Erythroblast (primary cell): ENCODE data around the gene PRTG.
A peak's percentile ranks its signal among the peaks of the same experiment; 100 is the strongest.
"Not testable (repeated sequence)": the region's sequence is repeated elsewhere in the genome, so short reads cannot be mapped to it uniquely, and the experiment has no call there.

Source experiments
- DNase-seq, 2 experiments: peaks; one replicate each; lab custom pipeline; 2025; lab: John Stamatoyannopoulos, UW
- GATA1 ChIP-seq: IDR thresholded peaks from 2 replicates; pipeline ENCODE4 v1.6.1; 2011; ENCODE audit warnings: low read depth, mild to moderate bottlenecking, control low read depth, low read length, moderate library complexity
- POLR2A ChIP-seq: IDR thresholded peaks from 2 replicates; pipeline ENCODE4 v1.6.1; 2011; ENCODE audit warnings: mild to moderate bottlenecking, low read length

The PRTG gene, protein sequence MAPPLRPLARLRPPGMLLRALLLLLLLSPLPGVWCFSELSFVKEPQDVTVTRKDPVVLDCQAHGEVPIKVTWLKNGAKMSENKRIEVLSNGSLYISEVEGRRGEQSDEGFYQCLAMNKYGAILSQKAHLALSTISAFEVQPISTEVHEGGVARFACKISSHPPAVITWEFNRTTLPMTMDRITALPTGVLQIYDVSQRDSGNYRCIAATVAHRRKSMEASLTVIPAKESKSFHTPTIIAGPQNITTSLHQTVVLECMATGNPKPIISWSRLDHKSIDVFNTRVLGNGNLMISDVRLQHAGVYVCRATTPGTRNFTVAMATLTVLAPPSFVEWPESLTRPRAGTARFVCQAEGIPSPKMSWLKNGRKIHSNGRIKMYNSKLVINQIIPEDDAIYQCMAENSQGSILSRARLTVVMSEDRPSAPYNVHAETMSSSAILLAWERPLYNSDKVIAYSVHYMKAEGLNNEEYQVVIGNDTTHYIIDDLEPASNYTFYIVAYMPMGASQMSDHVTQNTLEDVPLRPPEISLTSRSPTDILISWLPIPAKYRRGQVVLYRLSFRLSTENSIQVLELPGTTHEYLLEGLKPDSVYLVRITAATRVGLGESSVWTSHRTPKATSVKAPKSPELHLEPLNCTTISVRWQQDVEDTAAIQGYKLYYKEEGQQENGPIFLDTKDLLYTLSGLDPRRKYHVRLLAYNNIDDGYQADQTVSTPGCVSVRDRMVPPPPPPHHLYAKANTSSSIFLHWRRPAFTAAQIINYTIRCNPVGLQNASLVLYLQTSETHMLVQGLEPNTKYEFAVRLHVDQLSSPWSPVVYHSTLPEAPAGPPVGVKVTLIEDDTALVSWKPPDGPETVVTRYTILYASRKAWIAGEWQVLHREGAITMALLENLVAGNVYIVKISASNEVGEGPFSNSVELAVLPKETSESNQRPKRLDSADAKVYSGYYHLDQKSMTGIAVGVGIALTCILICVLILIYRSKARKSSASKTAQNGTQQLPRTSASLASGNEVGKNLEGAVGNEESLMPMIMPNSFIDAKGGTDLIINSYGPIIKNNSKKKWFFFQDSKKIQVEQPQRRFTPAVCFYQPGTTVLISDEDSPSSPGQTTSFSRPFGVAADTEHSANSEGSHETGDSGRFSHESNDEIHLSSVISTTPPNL

DNA sequence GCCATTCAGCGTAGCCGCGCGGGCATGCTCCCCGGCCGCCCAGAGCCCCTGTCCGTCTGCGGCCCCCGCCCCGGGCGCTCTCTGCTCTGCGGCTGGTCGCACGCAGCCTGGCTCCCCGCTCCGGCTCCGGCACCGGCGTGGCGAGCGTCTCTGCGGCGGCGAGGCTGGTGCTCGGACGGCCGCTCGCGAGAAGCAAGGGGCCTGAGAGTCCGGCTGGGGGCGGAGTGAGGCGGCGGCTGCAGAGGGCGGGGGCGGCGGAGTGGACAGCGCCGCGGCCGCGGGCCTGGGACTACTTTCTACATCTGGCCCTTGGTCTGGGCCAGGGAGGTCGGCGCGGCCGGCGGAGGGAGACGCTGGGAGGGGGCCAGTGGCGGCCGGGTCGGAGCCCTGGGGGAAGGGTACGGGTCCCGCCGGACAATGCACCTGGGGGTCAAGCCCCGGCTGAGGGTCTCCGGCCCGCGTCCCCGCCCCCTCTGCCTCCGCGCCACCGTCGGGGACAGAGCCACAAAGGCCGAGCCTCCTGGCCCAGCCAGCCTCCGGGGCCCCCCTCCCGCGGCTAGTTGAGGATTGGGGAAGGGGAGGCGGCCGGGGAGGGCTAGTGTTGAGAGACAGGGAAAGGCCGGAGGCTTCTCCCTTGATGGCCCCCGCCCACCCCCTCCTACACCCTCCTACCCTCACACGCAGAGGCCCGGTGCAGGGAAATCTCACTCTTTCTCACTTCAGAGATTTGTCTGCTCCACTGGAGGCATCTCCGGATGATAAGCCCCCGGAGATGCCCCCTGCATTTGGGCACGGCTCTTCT, at the start of gene PRTG:
Gene PRTG, minus strand, starts transcription at position 226 of the 802 bp plus-strand sequence. Its CDS starts 221 bp downstream, at position 5.
- DNase-seq = peak; percentile 35 to 59
- TF ChIP-seq POLR2A (no peak), GATA1 (no peak)

DNA sequence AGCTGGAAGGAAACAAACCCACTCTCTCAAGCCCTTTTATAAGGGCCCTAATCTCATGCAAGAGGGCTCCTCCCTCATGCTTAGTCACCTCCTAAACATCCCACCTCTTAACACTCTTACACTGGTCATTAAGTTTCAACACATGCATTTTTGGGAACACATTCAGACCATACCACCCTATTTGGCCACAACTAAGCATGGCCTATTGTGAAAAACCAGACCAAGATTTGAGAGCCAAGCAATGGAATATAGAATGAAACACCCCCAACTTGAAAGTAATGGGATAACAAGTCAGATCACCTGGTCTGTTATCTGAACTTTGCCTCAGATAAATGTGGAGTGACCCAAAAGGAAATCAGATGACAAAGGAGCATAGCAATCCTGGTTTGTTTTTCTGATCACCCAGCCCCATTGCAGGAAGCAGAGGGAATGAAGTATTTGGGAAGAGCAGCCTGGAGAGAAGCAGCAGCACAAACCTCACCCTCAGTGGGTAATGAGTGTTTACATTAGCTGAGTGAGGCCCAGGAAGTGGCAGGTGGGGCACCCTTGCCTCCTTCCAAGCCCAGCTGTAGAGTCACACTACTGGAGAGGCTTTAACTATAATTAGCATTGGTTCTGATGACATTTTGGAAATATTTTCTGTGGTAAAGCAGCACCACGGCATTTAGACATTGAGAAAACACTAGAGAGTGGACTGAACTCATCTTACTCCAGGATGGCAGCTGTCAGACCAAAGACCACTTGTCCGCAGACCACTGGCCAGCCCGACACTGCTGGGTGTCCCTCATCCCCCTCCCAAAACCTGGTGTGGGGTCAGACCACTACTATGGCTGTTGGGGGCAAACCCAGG, 48.8 kb upstream of the PRTG start:
- DNase-seq = no peak

DNA sequence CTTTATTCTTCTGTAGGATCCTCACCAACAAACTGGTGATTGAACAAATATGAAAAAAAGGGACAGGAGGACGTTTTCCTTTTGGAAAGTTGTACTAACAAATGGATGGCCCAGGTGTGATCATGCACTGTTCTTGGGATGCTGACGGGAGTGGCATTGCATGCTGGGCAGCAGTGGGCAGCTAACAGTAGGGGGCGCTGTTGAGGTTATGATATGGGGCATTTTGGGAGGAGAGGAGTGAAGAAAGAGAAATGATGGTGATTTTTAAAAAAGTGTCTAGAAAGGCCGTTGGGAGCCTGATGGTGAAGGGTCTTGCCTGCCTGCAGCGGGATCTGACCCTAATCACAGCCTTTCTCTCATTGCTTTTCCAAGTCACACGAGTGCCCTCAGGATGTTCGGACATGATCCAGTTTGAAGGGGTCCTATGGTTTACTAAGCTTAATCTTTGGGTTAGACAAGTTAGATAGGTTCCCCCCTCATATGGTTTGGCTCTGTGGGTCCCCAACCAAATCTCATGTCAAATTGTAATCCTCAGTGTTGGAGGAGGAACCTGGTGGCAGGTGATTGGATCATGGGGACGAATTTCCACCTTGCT, 46.2 kb upstream of the PRTG start:
- DNase-seq = peak; percentile 48 to 70
- TF ChIP-seq POLR2A (no peak), GATA1 (no peak)

More for the DNA sequence above, 48.8 kb upstream of the PRTG start:
- no peak for TF ChIP-seq POLR2A
- TF ChIP-seq GATA1 = no peak

DNA sequence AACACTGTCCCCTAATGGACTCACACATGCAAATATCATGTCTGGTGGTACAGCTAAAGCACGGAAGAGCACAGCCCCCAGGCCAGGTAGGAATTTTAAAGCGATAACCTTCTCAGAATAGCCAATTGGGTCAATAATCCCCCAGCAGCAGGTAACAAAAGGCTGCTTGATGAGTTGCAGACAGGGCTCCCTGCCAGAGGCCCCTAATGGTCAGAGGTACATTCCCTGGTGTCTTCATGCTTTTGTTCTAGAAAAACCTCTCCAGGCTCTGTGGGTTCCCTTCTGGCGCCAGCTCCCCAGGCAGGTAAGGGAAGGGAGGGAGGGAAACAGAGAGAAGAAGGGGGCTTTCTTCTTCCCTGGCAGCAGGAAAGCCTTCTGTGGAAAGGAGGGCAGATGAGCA, 43.4 kb upstream of the PRTG start:
- TF ChIP-seq POLR2A = no peak
- no peak for TF ChIP-seq GATA1
- no peak for DNase-seq

DNA sequence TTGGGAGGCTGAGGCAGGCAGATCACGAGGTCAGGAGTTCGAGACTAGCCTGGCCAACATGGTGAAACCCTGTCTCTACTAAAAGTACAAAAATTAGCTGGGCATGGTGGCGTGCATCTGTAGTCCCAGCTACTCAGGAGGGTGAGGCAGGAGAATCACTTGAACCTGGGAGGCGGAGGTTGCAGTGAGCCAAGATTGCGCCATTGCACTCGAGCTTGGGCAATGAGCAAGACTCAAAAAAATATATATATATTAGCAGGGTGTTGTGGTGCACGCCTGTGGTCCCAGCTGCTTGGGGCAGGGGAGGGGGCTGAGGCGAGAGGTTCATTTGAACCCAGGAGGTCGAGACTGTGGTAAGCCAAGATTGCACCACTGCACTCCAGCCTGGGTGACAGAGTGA, 42.6 kb upstream of the PRTG start:
- DNase-seq = not testable (repeated sequence)

DNA sequence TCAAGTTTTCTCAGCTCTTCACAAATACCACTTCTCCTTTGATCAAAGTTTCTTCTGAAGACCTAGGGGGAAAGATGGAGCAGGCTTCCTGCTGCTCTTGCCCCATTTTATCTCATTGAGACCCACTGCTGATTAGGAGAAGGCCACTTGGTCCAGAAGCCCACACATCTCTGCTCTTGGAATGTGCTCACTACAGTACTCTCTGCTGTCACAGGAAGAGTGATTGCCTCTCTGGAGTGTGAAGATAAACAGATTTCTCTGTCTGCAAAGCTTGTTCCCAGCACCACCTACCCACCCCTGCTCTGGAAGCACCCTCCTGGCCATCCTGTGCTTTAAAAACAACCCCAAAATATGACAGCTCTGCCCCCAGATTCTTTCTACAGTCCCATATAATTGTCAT, 41.3 kb upstream of the PRTG start:
- DNase-seq = no peak
- TF ChIP-seq POLR2A = no peak

DNA sequence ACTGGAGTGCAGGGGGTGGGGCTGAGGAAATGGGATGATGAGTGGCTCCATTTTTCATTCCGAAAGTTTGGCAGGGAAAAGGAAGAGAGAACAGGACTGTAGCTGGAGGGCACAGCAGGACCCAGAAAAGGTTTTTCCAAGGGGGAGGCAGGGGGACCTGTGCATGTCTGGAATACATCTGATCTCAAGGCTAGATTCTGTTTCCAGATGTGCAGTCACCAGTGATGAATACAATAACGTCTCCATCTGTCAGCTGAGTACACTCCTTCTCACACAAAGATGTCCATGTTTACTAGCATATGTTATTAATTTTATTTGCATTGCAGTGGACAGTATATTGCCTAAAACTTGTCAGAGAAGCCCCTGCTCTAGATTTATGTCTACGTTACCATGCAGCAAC, 39.9 kb upstream of the PRTG start:
- TF ChIP-seq POLR2A = no peak
- TF ChIP-seq GATA1 = no peak
- no peak for DNase-seq

DNA sequence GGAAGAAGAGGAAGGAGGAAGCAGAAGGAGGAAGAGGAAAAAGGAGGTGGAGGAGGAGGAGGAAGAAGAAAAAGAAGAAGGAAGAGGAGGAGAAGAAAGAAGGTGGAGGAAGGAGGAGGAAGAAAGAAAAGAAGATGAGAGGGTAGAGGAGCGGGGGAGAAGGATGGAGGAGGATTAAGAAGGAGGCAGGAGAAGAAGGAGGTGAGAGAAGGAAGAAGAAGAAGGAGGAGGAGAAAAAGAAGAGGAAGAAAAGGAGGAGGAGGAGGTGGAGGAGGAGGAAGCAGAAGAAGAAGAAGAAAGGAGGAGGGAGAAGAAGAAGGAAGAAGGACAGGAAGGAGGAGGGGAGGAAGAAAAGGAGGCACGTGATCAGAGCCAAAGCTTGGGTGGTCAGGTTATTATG, 37.3 kb upstream of the PRTG start:
- TF ChIP-seq POLR2A (no peak), GATA1 (no peak)
- no peak for DNase-seq

DNA sequence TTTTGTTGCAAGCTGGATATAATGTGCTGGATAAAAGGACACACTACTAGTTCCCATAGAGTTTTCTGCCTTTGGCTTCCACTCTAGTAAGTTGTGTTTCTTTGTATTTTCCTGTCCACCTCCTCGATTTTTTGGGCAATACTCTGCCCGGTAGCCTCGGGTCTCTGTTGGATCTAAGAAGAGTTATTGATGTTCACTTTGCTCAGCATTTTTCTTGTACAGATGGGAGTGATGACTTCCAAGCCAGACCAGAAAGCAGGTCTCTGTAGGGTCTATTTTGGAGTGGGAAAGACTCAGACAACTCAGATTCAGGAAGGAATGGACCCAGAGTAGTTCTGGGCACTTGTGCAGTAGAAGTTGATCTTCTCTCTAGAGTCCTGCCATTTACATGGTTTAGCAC, 36.0 kb upstream of the PRTG start:
- TF ChIP-seq GATA1 (no peak), POLR2A (no peak)
- no peak for DNase-seq

DNA sequence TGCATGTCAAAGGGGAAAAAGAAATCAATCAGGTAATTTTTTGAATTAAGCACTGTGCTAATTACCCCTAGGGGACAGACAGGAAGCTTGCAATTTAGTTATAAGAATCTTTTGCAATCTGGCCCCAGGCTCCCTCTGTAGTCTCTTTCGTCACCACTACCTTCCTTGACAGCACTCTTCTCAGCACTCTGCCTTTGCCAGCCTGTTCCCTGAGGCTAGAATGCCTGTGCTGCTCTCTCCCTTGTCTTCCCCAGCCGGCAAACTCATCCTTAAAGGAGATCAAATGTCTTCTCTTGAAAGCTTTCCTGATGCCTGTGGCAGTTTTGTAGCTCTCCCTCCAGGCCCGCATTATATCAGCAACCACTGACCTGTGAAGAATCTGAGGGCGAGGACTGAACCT, 32.4 kb upstream of the PRTG start:
- DNase-seq = no peak
- TF ChIP-seq POLR2A (no peak), GATA1 (no peak)

DNA sequence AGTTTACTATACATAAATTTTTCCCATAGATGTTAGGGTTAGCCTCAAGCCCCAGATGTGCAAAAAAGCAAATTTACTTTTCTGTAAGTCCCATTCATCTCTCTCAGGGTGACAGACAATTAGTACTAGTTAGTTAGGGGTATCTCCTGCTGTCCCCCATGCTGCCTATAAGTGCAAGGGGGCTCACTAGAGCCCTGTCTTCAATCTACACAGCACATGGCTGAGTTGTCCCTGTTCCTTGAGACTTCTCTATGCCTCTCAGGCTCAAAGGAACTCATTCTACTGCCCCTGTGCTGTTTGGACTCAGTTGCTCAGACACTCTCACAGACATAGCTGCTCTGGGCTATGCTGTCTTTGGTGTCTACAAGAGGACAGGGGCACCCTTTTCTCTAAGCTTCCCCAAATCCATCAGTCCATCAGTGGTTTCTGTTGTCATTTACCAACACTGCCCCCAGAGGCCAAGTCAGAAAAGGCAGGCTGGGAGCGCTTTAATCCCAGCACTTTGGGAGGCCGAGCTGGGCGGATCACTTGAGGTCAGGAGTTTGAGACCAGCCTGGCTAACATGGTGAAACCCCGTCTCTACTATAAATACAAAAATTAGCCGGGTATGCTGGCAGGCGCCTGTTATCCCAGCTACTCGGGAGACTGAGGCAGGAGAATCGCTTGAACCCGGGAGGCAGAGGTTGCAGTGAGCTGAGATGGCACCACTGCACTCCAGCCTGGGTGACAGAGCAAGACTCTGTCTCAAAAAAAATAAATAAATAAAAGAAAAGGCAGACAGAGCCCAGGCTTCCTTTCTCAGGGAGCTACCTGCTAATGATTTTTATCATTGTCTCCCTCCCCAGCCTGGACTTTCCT, 31.4 kb upstream of the PRTG start:
- TF ChIP-seq POLR2A (no peak), GATA1 (no peak)
- DNase-seq = peak; percentile 25 to 48

DNA sequence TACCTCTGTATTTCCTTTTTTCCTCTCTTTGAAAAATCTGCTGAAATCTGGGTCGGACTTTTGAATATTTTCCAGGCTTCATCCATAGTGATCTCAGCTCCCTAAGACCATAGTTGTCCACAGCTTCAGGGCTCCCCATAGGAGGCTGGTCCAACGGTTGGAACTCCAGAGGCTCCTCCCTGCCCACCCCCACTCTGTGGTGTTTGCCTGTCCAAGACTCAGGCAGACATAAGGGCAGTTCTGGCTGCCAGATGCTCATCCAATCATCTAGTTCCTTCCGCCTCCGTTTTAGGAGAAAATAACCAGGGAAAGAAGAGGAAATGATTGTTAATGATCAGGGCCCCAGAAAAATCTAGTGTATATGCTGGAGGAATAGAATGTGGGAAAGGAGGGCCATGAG, 27.9 kb upstream of the PRTG start:
- DNase-seq = no peak
- TF ChIP-seq GATA1 (no peak), POLR2A (no peak)
